HEK293 (cell line): Measurements from ENCODE around the gene IL23R.

Experiments
- CTCF ChIP-seq: fragments of 450-650 bp; formaldehyde crosslinking; IDR thresholded peaks from 2 replicates; pipeline ENCODE4 v1.5.1; 2016; ENCODE audit warnings: missing biosample characterization, missing genetic modification characterization
- HOXA7 ChIP-seq: sonication (generic); formaldehyde crosslinking; IDR thresholded peaks from 2 replicates; pipeline ENCODE4 v1.8.1; 2022; ENCODE audit warnings: missing genetic modification reagents, borderline replicate concordance
- REST ChIP-seq: fragments of 450-650 bp; formaldehyde crosslinking; IDR thresholded peaks from 2 replicates; pipeline ENCODE4 v1.5.1; 2016; ENCODE audit warnings: missing biosample characterization, missing genetic modification characterization
- TSHZ1 ChIP-seq: fragments of 450-650 bp; formaldehyde crosslinking; IDR thresholded peaks from 2 replicates; pipeline ENCODE4 v1.5.1; 2016; ENCODE audit warnings: missing biosample characterization, missing genetic modification characterization, borderline replicate concordance
- YY1 ChIP-seq: fragments of 450-650 bp; formaldehyde crosslinking; IDR thresholded peaks from 2 replicates; pipeline ENCODE4 v1.5.1; 2018; ENCODE audit warnings: missing biosample characterization, missing genetic modification characterization
- ZNF114 ChIP-seq: fragments of 450-650 bp; formaldehyde crosslinking; IDR thresholded peaks from 2 replicates; pipeline ENCODE4 v1.5.0; 2017; ENCODE audit warnings: missing biosample characterization, missing genetic modification characterization
- ZNF174 ChIP-seq: fragments of 450-650 bp; formaldehyde crosslinking; IDR thresholded peaks from 2 replicates; pipeline ENCODE4 v1.5.0; 2017; ENCODE audit warnings: missing biosample characterization, mild to moderate bottlenecking, missing genetic modification characterization
- ZNF24 ChIP-seq: fragments of 450-650 bp; formaldehyde crosslinking; IDR thresholded peaks from 2 replicates; pipeline ENCODE4 v1.5.1; 2016; ENCODE audit warnings: missing biosample characterization, missing genetic modification characterization
- ZNF302 ChIP-seq: fragments of 450-650 bp; formaldehyde crosslinking; IDR thresholded peaks from 2 replicates; pipeline ENCODE4 v1.5.1; 2016; ENCODE audit warnings: missing biosample characterization, missing genetic modification characterization, low read depth
- ZNF473 ChIP-seq: fragments of 450-650 bp; formaldehyde crosslinking; IDR thresholded peaks from 2 replicates; pipeline ENCODE4 v1.5.1; 2017; ENCODE audit warnings: missing biosample characterization, missing genetic modification characterization
- ZNF549 ChIP-seq: fragments of 450-650 bp; IDR thresholded peaks from 2 replicates; pipeline ENCODE4 v1.5.1; 2018; ENCODE audit warnings: missing biosample characterization, missing genetic modification characterization, mild to moderate bottlenecking, inconsistent platforms, moderate library complexity
- ZNF792 ChIP-seq: fragments of 450-650 bp; formaldehyde crosslinking; IDR thresholded peaks from 2 replicates; pipeline ENCODE4 v1.5.1; 2016; ENCODE audit warnings: missing biosample characterization, missing genetic modification characterization

- TF ChIP-seq ZNF473 (no peak), TSHZ1 (tag by site-specific recombination) (no peak), CTCF (no peak), ZNF174 (no peak), ZNF114 (no peak), ZNF792 (tag by site-specific recombination) (no peak), REST (tag by site-specific recombination) (no peak), YY1 (tag by site-specific recombination) (no peak), ZNF549 (no peak), HOXA7 (CRISPR knock-in tag) (no peak), ZNF302 (tag by site-specific recombination) (no peak), ZNF24 (tag by site-specific recombination) (no peak)
Observed at GRCh38 chr1:67188137-67188536, 21.9 kb downstream of the IL23R start.
